DMS79 treated with DMSO at 0.1 percent for 48 hours (cell line): ENCODE measurements around the gene PPP2R2D.
A peak's percentile ranks its signal among the peaks of the same experiment; 100 is the strongest.
"Not testable (repeated sequence)": the region's sequence is repeated elsewhere in the genome, so short reads cannot be mapped to it uniquely, and the experiment has no call there.

Experiments
- DNase-seq: peaks from one replicate; lab custom pipeline; 2025; lab: John Stamatoyannopoulos, UW

The PPP2R2D gene

DNA sequence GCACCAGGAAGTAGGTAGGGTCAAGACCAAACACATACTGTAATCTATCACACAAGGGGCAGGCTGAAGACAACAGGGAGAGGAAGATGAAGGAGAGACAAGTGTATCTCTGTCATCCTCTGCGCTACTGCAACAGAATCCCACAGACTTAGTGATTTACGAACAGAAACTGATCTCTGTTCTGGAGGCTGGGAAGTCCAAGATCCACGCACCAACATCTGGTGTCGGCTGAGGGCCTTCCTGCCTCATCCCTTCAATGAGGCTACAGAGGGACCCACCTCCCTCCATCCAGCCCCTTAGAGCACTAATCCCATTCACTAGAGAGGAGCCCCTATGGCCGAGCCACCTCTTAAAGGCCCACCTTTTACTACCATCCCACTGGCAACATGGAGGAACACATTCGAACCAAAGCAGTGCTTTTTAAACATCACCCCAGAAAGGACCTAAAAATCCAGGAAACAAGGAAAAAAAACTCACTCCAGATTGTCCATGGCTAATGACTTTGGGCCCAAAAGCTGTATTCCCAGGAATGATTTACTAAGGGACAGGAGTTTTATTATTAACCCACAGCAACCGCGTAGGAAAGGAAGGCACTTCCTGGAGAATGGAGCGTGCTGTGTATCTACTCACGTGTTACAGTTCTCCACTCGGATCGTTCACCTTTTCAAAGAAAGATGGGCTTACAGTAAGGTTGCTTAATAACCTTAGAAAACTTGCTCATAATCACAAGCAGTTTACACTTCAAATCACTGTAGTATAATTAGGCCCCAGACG, 76.7 kb downstream of the PPP2R2D start:
- no peak for DNase-seq

DNA sequence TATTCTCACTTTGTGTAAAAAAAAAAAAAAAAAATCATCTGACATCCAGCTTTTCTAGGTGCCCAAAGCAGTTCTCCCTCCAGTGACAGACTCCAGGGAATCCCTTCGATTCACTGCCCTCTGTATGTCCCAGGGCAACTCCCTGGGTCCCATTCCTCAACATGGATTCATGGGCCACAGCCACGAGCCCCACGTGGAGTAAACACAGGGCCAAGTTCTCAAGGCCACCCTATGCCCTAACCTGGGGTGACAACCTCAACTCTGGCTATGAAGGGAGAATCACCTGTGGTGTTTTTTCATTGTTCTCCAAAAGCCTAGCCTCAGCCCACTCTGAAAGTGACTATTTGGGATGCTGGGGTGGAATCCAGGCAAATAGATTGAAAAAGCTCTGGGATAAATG, 77.6 kb downstream of the PPP2R2D start:
- no peak for DNase-seq

DNA sequence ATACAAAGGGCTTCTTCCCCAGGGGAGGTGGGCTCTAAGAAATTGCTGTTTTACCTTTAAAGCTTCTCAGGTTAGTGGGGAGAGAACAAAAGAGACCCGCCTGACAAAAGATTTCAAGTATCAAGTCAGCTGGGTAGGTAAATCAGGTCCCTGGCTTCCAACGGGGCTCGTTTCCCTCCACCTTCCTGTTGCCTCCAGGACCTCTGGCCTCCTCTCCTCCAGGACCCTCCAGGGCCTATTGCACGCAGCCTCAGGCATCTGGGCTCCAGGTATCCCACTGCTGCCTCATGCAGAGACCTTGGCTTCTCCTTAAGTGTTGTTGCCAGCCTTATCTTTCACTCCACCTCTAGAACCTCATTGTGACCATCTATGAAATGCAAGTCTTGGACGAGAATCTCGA, 78.0 kb downstream of the PPP2R2D start:
- no peak for DNase-seq

DNA sequence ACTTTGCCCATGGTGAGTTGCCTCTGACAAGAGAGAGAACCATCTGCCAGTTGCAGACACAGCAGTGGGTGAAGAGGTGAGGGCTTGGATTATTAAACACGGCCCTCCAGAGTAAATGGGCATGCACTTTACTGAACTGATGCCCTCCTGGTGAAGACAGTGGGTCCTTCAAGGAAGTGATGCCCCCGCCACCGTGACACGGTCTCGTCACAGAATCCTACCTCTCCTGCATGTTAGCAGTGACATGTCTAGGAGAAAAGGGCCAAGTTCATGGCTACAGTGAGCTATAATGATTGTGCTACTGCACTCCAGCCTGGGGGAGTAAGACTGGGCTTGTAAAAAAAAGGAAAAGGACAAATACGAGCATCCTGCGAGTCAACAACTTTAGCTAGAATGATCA, 78.5 kb downstream of the PPP2R2D start:
- DNase-seq: no peak

DNA sequence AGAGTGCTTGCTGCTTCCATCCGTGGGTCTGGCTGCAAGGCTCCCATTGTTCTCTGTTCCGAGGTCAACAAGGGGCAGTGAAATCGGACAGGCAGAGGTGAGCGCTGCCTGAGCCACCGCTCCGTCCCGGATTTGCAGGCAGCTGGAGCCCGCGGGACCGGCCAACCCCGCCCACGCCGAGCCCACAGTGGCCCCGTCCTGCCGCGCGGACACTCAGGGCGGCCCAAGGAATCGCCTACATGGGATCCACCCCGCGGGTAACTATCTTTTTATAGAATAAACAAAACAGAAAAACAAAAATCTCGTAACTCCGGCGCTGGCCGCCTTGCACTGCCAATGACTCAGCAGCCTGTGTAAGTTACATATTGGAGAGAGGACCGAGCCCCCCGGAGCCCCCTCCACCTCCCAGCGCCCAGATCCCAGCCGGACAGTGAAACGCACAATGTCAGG, 79.0 kb downstream of the PPP2R2D start:
- no peak for DNase-seq

DNA sequence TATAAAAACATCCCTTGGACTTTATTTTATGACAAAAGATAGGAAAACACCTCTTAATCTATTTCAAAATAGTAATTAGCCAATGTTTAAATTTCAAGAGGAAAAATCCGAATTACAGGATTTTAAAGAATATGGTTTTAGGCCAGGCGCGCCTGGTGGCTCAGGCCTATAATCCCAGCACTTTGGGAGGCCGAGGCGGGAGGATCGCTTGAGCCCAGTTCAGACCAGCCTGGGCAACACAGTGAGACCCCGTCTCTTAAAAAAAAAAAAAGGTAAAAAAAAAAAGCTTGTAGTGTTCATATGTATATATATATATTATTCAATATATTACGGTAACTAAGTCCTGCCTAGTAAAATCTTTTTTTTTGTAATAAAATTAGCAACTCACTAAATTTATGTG, 79.5 kb downstream of the PPP2R2D start:
- no peak for DNase-seq

DNA sequence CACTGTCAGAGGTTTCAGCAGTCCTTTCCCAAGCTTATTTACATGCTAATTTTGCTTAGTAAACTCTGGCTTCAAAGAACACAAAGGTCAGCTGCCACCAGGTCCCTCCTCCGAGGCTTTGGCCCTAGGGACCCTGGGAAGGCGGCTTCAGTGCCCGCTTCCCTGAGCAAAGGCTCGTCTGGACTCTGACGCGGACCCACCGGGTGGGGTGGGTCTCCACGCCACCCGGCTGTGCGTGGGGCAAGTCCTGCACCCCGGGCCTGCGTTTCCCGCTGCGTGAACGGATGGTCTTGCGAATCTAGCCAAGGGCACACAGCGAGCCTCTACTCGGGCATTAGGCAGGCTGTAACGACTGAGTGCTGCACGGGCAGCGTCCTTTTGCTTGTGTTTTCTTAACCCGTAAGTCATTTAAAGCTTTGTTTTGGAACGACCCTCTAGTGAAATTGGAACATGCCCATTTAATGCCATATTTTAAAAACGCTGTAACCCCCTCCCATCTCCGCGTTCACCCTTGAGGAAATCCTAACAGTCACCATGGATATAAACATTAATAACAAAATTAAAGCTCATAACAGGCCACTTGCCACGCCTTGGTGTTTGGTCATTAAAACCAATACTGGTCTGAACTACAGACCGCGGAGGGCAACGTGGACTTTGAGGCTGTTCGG, 80.1 kb downstream of the PPP2R2D start:
- no peak for DNase-seq

DNA sequence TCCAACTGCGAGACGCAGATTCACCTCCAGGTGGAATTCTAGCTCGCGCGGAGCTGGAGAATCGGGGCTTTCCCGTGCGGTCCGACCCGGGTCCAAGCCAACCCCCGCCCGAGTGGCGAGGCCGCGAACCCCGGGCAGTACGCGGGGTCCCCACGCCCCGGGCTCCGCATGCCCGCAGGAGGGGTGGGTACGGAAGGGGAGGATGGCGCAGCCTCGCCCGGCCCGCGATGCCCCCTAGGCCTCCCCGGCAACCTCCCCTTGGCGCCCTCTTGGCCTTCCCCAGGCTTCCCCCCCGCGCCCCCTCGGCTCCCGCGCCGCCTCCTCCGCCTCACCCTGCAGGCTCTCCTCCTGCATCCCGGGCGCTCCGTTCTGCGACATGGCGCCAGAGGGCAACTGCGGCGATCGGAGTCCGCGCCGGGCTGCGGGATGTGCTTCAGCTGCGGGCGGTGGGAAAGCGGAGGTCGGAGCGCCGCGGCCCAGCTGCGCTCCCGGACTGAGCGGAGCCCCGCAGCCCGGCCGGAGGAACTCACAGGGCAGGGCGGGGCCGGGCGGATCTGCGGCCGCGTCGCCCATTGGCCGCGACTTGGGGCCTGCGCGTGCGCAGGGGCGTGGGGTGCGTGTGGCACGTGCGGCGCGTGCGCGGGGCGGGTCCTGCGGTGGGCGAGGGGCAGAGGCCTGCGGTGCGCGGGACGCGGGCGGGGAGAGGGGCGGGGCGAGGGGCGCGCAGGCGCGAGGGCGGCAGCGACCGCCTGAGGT, 80.8 kb downstream of the PPP2R2D start, which contains the start of gene BNIP3:
BNIP3 (minus strand) TSS at position 495 of the 756 bp plus-strand sequence; CDS start at position 378, 117 bp downstream.
- DNase-seq: peak; percentile 38

DNA sequence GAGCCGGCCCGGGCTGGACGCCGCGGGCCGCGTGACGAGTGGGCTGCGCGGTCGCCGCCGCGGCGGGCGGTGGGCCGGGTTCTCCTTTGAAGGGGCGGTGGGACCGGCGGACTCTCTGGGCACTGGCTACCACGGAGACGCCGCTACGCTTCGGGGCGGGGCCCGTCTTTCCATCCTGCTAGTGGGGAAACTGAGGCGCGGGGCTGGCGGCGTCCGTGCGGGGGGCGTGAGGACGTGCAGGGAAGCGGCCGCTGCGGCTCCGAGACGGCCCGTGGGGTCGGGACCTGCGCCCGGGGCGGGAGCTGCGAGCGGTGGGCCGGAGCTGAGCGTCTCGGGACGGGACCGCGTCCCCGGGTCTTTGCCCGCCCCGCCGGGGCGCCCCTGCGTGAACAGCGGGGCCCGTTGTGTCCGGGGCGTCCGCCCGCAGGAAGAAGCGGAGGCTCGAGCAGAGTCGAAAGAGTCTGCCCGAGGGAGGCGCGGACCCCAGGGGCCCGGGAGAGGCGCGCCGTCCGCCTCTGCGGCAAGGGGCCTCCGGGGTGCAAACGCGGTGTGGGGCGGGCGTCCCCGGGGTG, 81.5 kb downstream of the PPP2R2D start:
- DNase-seq: no peak

DNA sequence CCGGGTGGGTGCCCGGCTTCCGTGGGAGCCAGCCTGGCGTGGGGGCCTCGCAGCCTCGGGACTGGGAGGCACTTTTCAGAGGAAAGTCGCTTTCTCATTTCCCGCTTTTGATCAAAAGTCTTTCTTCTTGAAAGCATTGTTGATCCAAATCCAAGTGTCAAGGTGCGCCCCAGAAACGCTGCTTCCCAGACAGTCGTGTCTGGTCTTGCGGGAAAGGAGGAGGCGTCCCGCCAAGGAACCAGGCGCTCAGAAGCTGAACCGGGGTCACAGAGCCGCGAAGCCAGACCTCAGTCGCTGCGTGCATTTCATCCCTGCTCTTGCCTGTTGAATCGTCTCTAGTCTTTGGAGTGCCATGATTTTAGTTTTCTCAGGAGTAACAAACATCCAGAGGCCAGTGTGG, 82.0 kb downstream of the PPP2R2D start:
- DNase-seq: no peak

DNA sequence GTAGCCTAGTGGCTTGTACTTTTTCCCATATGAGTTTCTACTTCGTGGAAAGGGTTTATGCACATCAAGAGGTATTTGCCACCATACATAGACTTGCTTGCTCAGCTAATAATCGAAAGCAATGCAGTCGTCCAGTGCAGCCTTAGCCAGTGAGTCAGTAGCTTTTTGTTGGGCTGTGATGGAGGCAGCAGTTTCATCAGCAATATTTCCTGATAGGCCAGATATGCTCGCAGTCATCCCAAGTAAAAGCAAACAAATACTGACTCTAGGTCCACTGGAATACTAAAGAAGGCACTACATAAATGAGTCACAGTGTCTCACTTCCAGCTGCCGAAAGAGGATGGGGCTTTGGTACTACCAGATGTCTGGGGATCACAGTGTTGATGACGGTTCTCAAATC, 83.0 kb downstream of the PPP2R2D start:
- DNase-seq: no peak

DNA sequence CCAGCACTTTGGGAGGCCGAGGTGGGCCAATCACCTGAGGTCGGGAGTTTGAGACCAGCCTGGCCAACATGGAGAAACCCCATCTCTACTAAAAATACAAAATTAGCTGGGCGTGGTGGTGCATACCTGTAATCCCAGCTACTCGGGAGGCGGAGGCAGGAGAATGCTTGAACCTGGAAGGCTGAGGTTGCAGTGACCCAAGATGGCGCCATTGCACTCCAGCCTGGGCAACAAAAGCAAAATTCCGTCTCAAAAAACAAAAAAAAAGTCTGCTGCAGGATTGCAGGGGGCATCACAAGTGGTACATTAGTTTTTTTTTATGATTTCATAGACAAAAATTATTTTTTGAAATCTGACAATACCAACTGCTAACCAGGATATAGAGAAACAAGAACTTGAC, 86.0 kb downstream of the PPP2R2D start:
- DNase-seq: not testable (repeated sequence)

DNA sequence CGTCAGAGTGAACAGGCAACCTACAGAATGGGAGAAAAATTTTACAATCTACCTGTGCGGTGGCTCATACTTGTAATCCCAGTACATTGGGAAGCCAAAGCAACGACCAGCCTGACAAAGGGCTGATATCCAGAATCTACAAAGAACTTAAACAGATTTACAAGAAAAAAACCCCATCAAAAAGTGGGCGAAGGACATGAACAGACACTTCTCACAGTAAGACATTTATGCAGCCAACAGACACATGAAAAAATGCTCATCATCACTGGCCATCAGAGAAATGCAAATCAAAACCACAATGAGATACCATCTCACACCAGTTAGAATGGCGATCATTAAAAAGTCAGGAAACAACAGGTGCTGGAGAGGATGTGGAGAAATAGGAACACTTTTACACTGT, 86.5 kb downstream of the PPP2R2D start:
- DNase-seq: not testable (repeated sequence)

DNA sequence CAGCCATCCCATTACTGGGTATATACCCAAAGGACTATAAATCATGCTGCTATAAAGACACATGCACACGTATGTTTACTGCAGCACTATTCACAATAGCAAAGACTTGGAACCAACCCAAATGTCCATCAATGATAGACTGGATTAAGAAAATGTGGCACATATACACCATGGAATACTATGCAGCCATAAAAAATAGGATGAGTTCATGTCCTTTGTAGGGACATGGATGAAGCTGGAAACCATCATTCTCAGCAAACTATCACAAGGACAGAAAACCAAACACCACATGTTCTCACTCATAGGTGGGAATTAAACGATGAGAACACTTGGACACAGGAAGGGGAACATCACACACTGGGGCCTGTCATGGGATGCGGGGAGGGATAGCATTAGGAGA, 87.0 kb downstream of the PPP2R2D start:
- DNase-seq: not testable (repeated sequence)

DNA sequence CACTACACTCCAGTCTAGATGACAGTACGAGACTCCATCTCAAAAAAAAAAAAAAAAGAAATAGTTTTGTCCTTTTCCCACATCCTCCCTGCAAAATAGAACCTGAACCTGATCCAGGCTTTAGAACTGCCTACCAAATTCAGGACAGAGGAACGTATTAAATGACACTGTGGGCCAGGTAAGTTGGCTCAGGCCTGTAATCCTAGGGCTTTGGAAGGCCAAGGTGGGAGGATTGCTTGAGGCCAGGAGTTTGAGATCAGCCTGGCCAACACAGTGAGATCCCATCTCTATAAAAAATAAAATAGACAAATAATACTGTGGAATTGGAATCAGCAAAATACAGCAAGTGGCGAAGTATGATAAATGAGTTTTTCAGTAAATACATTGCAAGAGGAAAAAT, 90.9 kb downstream of the PPP2R2D start:
- no peak for DNase-seq

DNA sequence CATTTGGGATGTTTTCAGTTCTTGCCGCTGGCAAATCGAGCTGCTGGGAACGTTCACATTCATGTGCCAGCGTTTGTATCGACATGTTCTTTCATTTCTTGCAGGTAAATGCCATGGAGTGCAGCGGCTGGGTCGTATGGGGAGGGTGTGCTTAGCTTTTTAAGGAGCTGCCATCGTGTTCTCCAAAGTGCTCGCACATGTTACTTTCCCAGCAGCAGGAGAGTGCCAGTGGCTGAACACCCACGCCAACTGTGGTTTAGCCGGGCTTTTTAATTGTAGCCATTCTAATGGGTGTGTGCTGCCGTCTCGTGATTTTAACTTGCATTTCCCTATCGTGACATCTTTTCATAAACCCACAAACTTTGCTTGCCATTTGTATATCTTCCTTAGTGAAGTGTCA, 92.5 kb downstream of the PPP2R2D start:
- no peak for DNase-seq

DNA sequence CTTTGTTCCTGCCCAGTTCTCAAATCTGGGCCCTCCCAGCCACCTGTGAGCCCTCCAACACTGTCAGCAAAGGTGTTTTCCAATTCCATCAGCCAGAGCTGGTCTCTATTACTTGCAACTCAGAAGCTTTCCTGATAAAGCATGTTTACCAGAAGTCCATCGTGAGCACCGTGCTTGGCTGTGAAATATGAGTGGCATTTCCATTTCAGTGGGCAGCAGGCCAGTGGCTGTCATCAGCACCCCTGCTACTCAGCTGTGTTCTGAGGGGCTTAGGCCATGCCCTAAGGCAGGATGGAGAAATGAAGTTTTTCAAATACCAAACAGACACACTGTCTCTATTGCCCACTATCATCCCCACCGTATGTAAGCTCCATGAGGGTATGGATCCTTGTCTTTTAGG, 93.6 kb downstream of the PPP2R2D start:
- DNase-seq: no peak

DNA sequence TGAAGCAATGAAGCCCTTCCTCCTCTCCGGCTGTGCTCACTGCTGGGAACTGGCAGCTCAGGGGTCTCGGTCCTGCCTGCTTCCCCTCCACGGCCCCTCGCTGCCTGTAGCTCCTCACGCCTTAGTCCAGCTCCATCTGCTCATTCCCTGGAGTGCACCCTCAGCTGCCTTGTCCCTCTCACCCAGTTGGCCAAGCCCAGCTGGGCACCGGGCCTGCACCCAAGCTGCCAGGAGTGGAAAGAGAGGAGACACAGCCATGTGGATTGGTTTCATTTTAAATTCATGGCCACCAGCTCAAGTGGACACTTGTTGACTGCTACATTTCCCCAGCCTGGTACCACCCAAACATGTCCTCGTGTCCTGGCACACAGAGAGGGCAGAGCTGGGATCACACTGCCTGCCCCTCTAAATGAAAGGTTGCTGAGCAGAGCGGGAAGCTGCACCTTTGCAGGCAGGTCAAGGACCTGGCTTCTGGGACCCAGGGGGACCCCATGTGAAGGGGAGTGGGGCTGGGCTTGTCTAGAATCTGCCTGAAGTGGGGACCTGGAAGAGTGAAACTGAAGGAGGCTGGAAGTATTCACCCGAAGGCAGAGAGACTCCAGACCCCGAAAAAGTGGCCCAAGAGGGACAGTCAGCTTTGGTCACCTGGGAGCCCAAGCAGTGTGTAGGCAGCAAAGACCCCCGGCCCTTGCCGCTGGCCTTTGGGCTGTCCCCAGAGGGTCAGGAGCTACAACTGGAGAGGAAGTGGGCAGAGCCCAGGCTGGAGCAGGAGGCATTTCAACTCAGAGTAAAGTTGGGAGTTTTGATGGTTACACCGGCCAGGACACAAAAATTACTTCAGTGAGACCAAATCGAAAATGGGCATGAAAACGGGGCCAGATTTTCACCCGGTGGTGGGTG, 95.9 kb downstream of the PPP2R2D start:
- DNase-seq: no peak

DNA sequence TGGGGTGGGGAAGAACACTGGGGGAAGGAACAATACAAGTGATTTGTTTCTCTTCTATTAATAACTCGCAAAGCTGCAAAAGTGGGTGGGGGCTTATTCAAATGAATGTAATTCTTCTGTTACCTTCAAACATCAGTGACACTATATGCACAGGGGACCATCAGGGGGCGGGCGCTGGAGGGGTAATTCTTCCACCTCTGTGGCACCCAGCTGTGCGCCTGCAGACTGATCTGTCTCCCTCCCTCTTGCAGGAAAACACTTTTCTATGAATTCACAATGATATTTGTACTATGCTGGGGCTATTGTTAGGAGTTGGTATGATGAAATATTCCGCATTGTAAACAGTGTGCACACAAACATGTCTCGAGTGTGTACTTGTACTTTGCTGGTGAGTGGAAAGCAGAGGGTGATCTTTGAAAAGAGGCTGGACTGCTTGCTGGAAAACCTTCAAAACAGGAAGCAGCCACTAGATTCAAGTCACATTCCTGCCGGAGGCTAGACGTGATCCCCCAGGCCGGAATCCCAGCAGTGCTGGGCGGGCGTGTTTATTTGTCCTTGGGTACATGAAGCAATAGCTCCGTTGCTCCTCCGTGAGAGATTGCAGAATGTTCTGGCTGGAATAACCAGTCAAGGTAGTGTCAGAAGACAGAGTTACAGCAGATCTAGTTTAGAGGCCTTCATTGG, 96.7 kb downstream of the PPP2R2D start:
- peak; percentile 38 for DNase-seq

DNA sequence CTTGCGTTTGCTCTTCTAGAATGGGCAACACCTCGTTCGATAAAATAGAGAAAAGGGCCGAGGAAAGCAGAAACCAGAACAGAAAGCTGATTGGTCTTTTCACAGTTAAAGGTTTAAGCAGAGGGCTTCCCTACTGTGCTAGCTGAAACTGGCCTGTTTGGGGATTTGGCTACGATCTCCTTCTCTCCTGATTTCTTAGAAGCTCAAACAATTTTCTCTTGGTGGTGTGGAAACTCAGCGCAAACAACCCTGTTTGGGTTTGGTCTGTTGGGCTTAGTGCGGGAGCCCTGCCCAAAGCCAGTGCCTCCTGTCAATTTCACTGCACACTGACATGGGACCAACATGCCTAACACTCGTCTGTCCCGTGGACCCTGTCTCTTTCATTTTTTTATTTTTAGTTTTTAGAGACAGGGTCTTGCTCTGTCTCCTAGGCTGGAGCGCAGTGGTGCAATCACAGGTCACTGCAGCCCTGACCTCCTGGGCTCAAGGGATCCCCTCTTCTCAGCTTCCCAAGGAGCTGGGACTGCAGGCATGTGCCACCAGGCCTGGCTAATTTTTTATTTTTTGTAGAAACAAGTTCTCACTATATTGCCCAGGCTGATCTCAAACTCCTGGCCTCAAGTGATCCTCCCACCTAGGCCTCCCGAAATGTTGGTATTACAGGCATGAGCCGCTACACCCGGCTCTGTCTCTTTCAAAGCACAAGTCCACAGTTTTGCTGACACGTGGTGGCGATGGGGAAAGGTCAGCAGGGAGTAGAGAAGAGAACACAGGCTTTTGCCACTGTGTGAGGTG, 97.4 kb downstream of the PPP2R2D start:
- DNase-seq: no peak
